ENCODE data around the gene STC2. TPM values are rescaled to one million over a fixed set of nuclear protein-coding genes. Genes with fewer than 3 reads are reported as not detected.

Gene STC2
- total and polyA plus RNA-seq, 2 of the 4 experiments (the other 2 are of a cell fraction) = 87.5 to 270 TPM

DNA sequence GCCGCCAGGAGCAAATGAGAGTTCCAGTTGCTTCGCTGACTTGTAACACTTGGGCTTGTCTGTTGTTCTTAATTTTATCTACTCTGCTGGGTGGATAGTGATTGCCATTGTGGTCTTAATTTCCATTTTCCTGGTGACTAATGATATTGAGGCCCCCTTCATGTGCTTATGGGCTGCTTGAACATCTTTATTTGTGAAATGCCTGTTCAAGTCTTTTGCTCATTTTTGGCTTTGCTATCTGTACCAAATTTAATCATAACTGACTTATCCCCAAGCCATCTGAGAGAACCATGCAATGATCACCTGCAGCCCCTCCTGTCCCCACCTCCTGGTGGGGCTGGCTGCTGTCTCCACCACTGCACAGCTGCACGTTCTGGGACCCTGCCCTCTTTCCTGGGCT lies 20.5 kb downstream of the STC2 start:
- Histone ChIP-seq H2AK5ac (ENCODE audit: low read depth, low read length) (no peak overlapping the region), H3K56ac (ENCODE audit: extremely low read depth, insufficient read depth, low read length) (no peak overlapping the region), H4K20me1 (ENCODE audit: insufficient read depth, low read length) (peaks cover 3% of the 10 kb centered on the region; the same call in 1 of the 2 replicates), H3K4me1 (ENCODE audit: control insufficient read depth, insufficient read depth, low read length) (peaks cover 24% of the 10 kb centered on the region), H3K9me3 (ENCODE audit: control insufficient read depth, insufficient read depth, low read length) (peaks cover 4% of the 10 kb centered on the region), H4K91ac (ENCODE audit: insufficient read depth, low read depth, low read length) (no peak overlapping the region), H3K79me1 (ENCODE audit: low read depth in 1 of 2, low read length in 2 of 2) (no peaks in the 10 kb centered on the region), H2BK5ac (ENCODE audit: low read depth, low read length, poor library complexity, severe bottlenecking) (no peak overlapping the region), H3K36me3 (ENCODE audit: control insufficient read depth, insufficient read depth, low read length) (no peaks in the 10 kb centered on the region), H4K8ac (ENCODE audit: low read depth in 2 of 2, low read length in 2 of 2) (no peak overlapping the region), H3K9ac (ENCODE audit: low read depth, low read length) (no peak overlapping the region), H2AFZ (replicated peaks; ENCODE audit: low read length, poor library complexity) (no peak overlapping the region), H2BK120ac (ENCODE audit: low read depth, low read length) (no peak overlapping the region), H3K4me2 (ENCODE audit: low read depth, low read length) (no peak overlapping the region), H3K14ac (replicated peaks; ENCODE audit: low read depth, low read length) (no peak overlapping the region), H2AK9ac (replicated peaks; ENCODE audit: low read depth, low read length, poor library complexity) (no peak overlapping the region), H3K9me1 (ENCODE audit: insufficient read depth, low read length) (peaks cover 7% of the 10 kb centered on the region; the same call in 1 of the 2 replicates), H2BK20ac (ENCODE audit: low read depth, low read length) (no peak overlapping the region), H2BK15ac (ENCODE audit: low read depth, low read length) (no peak overlapping the region), H3K4ac (ENCODE audit: low read depth, low read length) (no peak overlapping the region), H3K27ac (ENCODE audit: insufficient read depth, low read length) (no peak overlapping the region), H3K4me3 (ENCODE audit: insufficient read depth, low read depth, low read length) (no peak overlapping the region), H3K23ac (ENCODE audit: low read depth, low read length) (no peak overlapping the region), H3K27me3 (ENCODE audit: control insufficient read depth, insufficient read depth, low read length) (no peaks in the 10 kb centered on the region), H4K5ac (ENCODE audit: low read depth, low read length) (no peak overlapping the region), H3K18ac (ENCODE audit: low read depth, low read length) (no peak overlapping the region)
- in situ Hi-C loops (cut with MboI; ENCODE audit: low sequenced_read_pairs) = no loop called here
- POLR2A ChIA-PET (ENCODE audit: unreplicated experiment) = no interaction called here
- DNase-seq (no peak), ATAC-seq (ENCODE audit: low read depth) (no peak)
- intact Hi-C loops (cut with micrococcal nuclease) = loop anchor here (5.0 kb wide), 1 partner anchor 1495 kb away; no protein-coding TSS in a partner anchor
- dilution Hi-C loops (cut with HindIII; ENCODE audit: low sequenced_read_pairs, unreplicated experiment) = no loop called here
- no TSS peak for BruUV-seq (replicated peaks)
- CTCF ChIA-PET = no interaction called here
- no CpG with 5 or more reads among the region's 3 CpGs for WGBS, 2 experiments (ENCODE audit: extremely low coverage in 2 of 2, insufficient read length in 1 of 2)
- no peak for TF ChIP-seq POLR2A (IDR thresholded peaks at IDR 0.05; ENCODE audit: low read depth, low read length)
- TF ChIP-seq MXI1 (IDR thresholded peaks at IDR 0.05; ENCODE audit: borderline replicate concordance, low read depth, low read length) = no peak
- TF ChIP-seq CHD1 (IDR thresholded peaks at IDR 0.05; ENCODE audit: low read depth, low read length) = no peak
- TF ChIP-seq, protein P1, sequence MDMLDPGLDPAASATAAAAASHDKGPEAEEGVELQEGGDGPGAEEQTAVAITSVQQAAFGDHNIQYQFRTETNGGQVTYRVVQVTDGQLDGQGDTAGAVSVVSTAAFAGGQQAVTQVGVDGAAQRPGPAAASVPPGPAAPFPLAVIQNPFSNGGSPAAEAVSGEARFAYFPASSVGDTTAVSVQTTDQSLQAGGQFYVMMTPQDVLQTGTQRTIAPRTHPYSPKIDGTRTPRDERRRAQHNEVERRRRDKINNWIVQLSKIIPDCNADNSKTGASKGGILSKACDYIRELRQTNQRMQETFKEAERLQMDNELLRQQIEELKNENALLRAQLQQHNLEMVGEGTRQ (IDR thresholded peaks at IDR 0.05; ENCODE audit: low read depth, low read length) = no peak
- TF ChIP-seq RCOR1 (IDR thresholded peaks at IDR 0.05; ENCODE audit: insufficient replicate concordance, low read length) = no peak
- TF ChIP-seq CEBPB (IDR thresholded peaks at IDR 0.05; ENCODE audit: low read depth, low read length) = no peak
- TF ChIP-seq MAZ (IDR thresholded peaks at IDR 0.05; ENCODE audit: borderline replicate concordance, low read depth, low read length) = no peak
- no peak for TF ChIP-seq NFE2L2 (IDR thresholded peaks at IDR 0.05; ENCODE audit: low read depth, low read length)
- TF ChIP-seq RAD21 (IDR thresholded peaks at IDR 0.05; ENCODE audit: low read length) = no peak
- TF ChIP-seq SMC3 (IDR thresholded peaks at IDR 0.05; ENCODE audit: low read depth, low read length) = no peak
- TF ChIP-seq MAFK (IDR thresholded peaks at IDR 0.05; ENCODE audit: low read depth, low read length) = no peak
- TF ChIP-seq BHLHE40 (IDR thresholded peaks at IDR 0.05; ENCODE audit: low read depth, low read length) = no peak
- TF ChIP-seq FOS (IDR thresholded peaks at IDR 0.05; ENCODE audit: low read depth, low read length) = no peak
- TF ChIP-seq, protein P2, sequence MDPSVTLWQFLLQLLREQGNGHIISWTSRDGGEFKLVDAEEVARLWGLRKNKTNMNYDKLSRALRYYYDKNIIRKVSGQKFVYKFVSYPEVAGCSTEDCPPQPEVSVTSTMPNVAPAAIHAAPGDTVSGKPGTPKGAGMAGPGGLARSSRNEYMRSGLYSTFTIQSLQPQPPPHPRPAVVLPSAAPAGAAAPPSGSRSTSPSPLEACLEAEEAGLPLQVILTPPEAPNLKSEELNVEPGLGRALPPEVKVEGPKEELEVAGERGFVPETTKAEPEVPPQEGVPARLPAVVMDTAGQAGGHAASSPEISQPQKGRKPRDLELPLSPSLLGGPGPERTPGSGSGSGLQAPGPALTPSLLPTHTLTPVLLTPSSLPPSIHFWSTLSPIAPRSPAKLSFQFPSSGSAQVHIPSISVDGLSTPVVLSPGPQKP (IDR thresholded peaks at IDR 0.05; ENCODE audit: borderline replicate concordance, low read depth, low read length) = no peak
- TF ChIP-seq RFX5 (IDR thresholded peaks at IDR 0.05; ENCODE audit: low read depth, low read length) = no peak
- TF ChIP-seq, protein P3, sequence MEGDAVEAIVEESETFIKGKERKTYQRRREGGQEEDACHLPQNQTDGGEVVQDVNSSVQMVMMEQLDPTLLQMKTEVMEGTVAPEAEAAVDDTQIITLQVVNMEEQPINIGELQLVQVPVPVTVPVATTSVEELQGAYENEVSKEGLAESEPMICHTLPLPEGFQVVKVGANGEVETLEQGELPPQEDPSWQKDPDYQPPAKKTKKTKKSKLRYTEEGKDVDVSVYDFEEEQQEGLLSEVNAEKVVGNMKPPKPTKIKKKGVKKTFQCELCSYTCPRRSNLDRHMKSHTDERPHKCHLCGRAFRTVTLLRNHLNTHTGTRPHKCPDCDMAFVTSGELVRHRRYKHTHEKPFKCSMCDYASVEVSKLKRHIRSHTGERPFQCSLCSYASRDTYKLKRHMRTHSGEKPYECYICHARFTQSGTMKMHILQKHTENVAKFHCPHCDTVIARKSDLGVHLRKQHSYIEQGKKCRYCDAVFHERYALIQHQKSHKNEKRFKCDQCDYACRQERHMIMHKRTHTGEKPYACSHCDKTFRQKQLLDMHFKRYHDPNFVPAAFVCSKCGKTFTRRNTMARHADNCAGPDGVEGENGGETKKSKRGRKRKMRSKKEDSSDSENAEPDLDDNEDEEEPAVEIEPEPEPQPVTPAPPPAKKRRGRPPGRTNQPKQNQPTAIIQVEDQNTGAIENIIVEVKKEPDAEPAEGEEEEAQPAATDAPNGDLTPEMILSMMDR (conservative IDR thresholded peaks at IDR 0.05; ENCODE audit: low read depth, low read length) = no peak

Data from IMR-90 (cell line).